CD14-positive monocyte (primary cell): Measurements from ENCODE around the gene LLGL2. TPM values are rescaled to one million over a fixed set of nuclear protein-coding genes. Genes with fewer than 3 reads are reported as not detected.

Experiments
- DNase-seq, 3 donors: peaks; one replicate each; pipeline ENCODE4 v3.0.0-alpha.2; 2011 to 2022
- H2AFZ ChIP-seq: 2 replicates; pipeline ENCODE4 v1.6.0; 2012; ENCODE audit warnings: mild to moderate bottlenecking, low read depth, low read length, inconsistent platforms; ENCODE audit not compliant: insufficient read depth, poor library complexity, severe bottlenecking
- H3K27ac ChIP-seq, 2 donors: 1 replicate in 1 of 2; 2 replicates in 1 of 2; pipeline ENCODE4 v1.5.1; 2012 to 2013; ENCODE audit warnings: low read length in 2 of 2, control low read depth in 1 of 2, inconsistent platforms in 1 of 2, low read depth in 1 of 2, mild to moderate bottlenecking in 1 of 2
- H3K27me3 ChIP-seq, 2 donors: one replicate each; pipeline versions ENCODE4 v1.6.0 to v1.6.1; 2011 to 2013; ENCODE audit warnings: low read length in 2 of 2; ENCODE audit not compliant: control insufficient read depth in 2 of 2, insufficient read depth in 2 of 2
- H3K36me3 ChIP-seq, 2 donors: replicated peaks in 1 of 2; 1 replicate in 1 of 2; 2 replicates in 1 of 2; pipeline versions ENCODE4 v1.5.1 to v1.6.1; 2012 to 2013; ENCODE audit warnings: low read length in 2 of 2, control low read depth in 1 of 2, inconsistent platforms in 1 of 2, mild to moderate bottlenecking in 1 of 2; ENCODE audit not compliant: insufficient read depth in 2 of 2, control insufficient read depth in 1 of 2
- H3K4me1 ChIP-seq, 2 donors: 1 replicate in 1 of 2; 2 replicates in 1 of 2; pipeline versions ENCODE4 v1.5.1 to v1.6.1; 2012 to 2013; ENCODE audit warnings: low read length in 2 of 2, control low read depth in 1 of 2, inconsistent platforms in 1 of 2, mild to moderate bottlenecking in 1 of 2, moderate library complexity in 1 of 2; ENCODE audit not compliant: insufficient read depth in 2 of 2, control insufficient read depth in 1 of 2
- H3K4me2 ChIP-seq: replicated peaks from 2 replicates; pipeline ENCODE3; 2012; ENCODE audit warnings: low read length, moderate library complexity, mild to moderate bottlenecking; ENCODE audit not compliant: poor library complexity, severe bottlenecking; ENCODE audit errors: extremely low read depth
- H3K4me3 ChIP-seq, 3 experiments: fragments of 200-600 bp in 1 of 3; sonication (generic) in 1 of 3; replicated peaks in 1 of 3; 1 replicate in 2 of 3; 2 replicates in 1 of 3; pipeline ENCODE4 v1.5.1; 2011 to 2013; ENCODE audit warnings: low read length in 3 of 3, mild to moderate bottlenecking in 3 of 3, control low read depth in 2 of 3, low read depth in 2 of 3, inconsistent platforms in 1 of 3, moderate library complexity in 1 of 3
- H3K79me2 ChIP-seq: 2 replicates; pipeline ENCODE4 v1.6.0; 2012; ENCODE audit warnings: mild to moderate bottlenecking, control low read depth, inconsistent platforms, low read length, moderate library complexity; ENCODE audit not compliant: insufficient read depth
- H3K9ac ChIP-seq: 2 replicates; pipeline ENCODE4 v1.6.0; 2017; ENCODE audit warnings: low read length, mild to moderate bottlenecking; ENCODE audit not compliant: insufficient read depth, poor library complexity, severe bottlenecking
- H3K9me3 ChIP-seq, 2 donors: replicated peaks in 1 of 2; 1 replicate in 1 of 2; 2 replicates in 1 of 2; pipeline versions ENCODE4 v1.5.1 to v1.6.1; 2012 to 2013; ENCODE audit warnings: low read length in 2 of 2, control low read depth in 1 of 2; ENCODE audit not compliant: control insufficient read depth in 1 of 2, insufficient read depth in 1 of 2
- H4K20me1 ChIP-seq: 2 replicates; pipeline ENCODE4 v1.6.0; 2012; ENCODE audit warnings: mild to moderate bottlenecking, low read length, control low read depth, moderate library complexity; ENCODE audit not compliant: insufficient read depth
- H3K27ac Mint-ChIP-seq, 7 donors: one replicate each; pipeline ENCODE4 v1.8.0; 2020; ENCODE audit warnings: mild to moderate bottlenecking in 7 of 7, mixed read lengths in 7 of 7, moderate library complexity in 6 of 7, inconsistent platforms in 2 of 7
- H3K27me3 Mint-ChIP-seq, 3 donors: one replicate each; pipeline ENCODE4 v1.8.0; 2021 to 2022; ENCODE audit warnings: low read depth in 3 of 3, mild to moderate bottlenecking in 3 of 3, mixed read lengths in 3 of 3, moderate library complexity in 3 of 3, inconsistent platforms in 1 of 3
- H3K36me3 Mint-ChIP-seq, 2 donors: one replicate each; pipeline ENCODE4 v1.8.0; 2020; ENCODE audit warnings: mixed read lengths in 2 of 2, inconsistent platforms in 1 of 2, mild to moderate bottlenecking in 1 of 2
- H3K4me1 Mint-ChIP-seq: one replicate; pipeline ENCODE4 v1.8.0; 2020; ENCODE audit warnings: mild to moderate bottlenecking, mixed read lengths
- H3K4me3 Mint-ChIP-seq, 2 donors: one replicate each; pipeline ENCODE4 v1.8.0; 2020; ENCODE audit warnings: mild to moderate bottlenecking in 2 of 2, mixed read lengths in 2 of 2, moderate library complexity in 1 of 2
- H3K9me3 Mint-ChIP-seq, 7 donors: one replicate each; pipeline ENCODE4 v1.8.0; 2020 to 2022; ENCODE audit warnings: mixed read lengths in 7 of 7, mild to moderate bottlenecking in 6 of 7, moderate library complexity in 6 of 7, inconsistent platforms in 2 of 7
- WGBS: methylation state at CpG from one replicate; pipeline ENCODE4 v1.1.5; 2013; ENCODE audit warnings: missing lambda C conversion rate; ENCODE audit not compliant: insufficient coverage; 5-methylcytosine and 5-hydroxymethylcytosine counted together
- intact Hi-C, 2 donors: fragments of 100-400 bp; cut with micrococcal nuclease; formaldehyde crosslinking; loops; one replicate each; pipeline versions ENCODE4 v1.15.0 to v1.15.1; 2023
- polyA plus RNA-seq, 3 donors: library from polyadenylated mRNA; depleted of rRNA in 1 of 3; unstranded in 2 of 3; stranded (reverse) in 1 of 3; fragments of 300-500 nt in 2 of 3; fragments of >200 nt in 1 of 3; fragmentation: Illumina TruSeq in 2 of 3; gene quantifications; 1 replicate in 2 of 3; 2 replicates in 1 of 3; pipeline ENCODE4 v1.2.3, GENCODE V29; 2012 to 2021
- TF ChIP-seq, protein P1 (sequence below): fragments of 200-600 bp; IDR thresholded peaks from one replicate; pipeline ENCODE4 v1.8.0; 2022; ENCODE audit warnings: antibody characterized with exemption, mild to moderate bottlenecking

The LLGL2 gene
- polyA plus RNA-seq, 3 donors = 4.8 to 7.5 (median 5.5) TPM

- 90% methylated on average over 19 of the region's 23 CpGs for WGBS
- TF ChIP-seq, protein P1, sequence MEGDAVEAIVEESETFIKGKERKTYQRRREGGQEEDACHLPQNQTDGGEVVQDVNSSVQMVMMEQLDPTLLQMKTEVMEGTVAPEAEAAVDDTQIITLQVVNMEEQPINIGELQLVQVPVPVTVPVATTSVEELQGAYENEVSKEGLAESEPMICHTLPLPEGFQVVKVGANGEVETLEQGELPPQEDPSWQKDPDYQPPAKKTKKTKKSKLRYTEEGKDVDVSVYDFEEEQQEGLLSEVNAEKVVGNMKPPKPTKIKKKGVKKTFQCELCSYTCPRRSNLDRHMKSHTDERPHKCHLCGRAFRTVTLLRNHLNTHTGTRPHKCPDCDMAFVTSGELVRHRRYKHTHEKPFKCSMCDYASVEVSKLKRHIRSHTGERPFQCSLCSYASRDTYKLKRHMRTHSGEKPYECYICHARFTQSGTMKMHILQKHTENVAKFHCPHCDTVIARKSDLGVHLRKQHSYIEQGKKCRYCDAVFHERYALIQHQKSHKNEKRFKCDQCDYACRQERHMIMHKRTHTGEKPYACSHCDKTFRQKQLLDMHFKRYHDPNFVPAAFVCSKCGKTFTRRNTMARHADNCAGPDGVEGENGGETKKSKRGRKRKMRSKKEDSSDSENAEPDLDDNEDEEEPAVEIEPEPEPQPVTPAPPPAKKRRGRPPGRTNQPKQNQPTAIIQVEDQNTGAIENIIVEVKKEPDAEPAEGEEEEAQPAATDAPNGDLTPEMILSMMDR = no peak
- H3K9me3 Mint-ChIP-seq = peaks cover 0 to 2% (median 0%) of the 10 kb centered on the region in 7 donors
Observed at GRCh38 chr17:75503337-75503950, 22.1 kb upstream of the LLGL2 start.

GRCh38 chr17:75503976-75504346 is 21.5 kb upstream of the LLGL2 start:
- no peak overlapping the region for H3K4me3 Mint-ChIP-seq

More at GRCh38 chr17:75503337-75503950, 22.1 kb upstream of the LLGL2 start:
- no peak for DNase-seq
- Histone ChIP-seq H3K27me3 (no peaks in the 10 kb centered on the region), H3K79me2 (no peaks in the 10 kb centered on the region), H3K4me1 (no peaks in the 10 kb centered on the region), H2AFZ (no peak overlapping the region), H3K9me3 (no peaks in the 10 kb centered on the region), H4K20me1 (no peaks in the 10 kb centered on the region), H3K4me3 (no peak overlapping the region), H3K27ac (no peak overlapping the region), H3K4me2 (no peak overlapping the region), H3K36me3 (peaks cover 12 to 22% of the 10 kb centered on the region in 2 donors), H3K9ac (no peak overlapping the region)
- intact Hi-C loops = loop anchor here in 1 of 2 donors (10.0 kb wide), 1 partner anchor 79 kb away; no protein-coding TSS in a partner anchor
- H3K4me1 Mint-ChIP-seq = peaks cover 13% of the 10 kb centered on the region
- H3K36me3 Mint-ChIP-seq = peaks cover 19% of the 10 kb centered on the region in 2 donors
- H3K4me3 Mint-ChIP-seq = no peak overlapping the region
- peaks cover 0 to 3% (median 2%) of the 10 kb centered on the region in 3 donors for H3K27me3 Mint-ChIP-seq
- no peak overlapping the region for H3K27ac Mint-ChIP-seq

More at GRCh38 chr17:75503976-75504346, 21.5 kb upstream of the LLGL2 start:
- H3K27me3 Mint-ChIP-seq = peaks cover 0 to 2% (median 1%) of the 10 kb centered on the region in 3 donors
- H3K4me1 Mint-ChIP-seq = peaks cover 8% of the 10 kb centered on the region
- no peak for DNase-seq
- Histone ChIP-seq H3K27me3 (no peaks in the 10 kb centered on the region), H3K27ac (no peak overlapping the region), H3K9me3 (no peaks in the 10 kb centered on the region), H3K4me1 (no peaks in the 10 kb centered on the region), H3K36me3 (peaks cover 12 to 17% of the 10 kb centered on the region in 2 donors), H2AFZ (no peak overlapping the region), H4K20me1 (no peaks in the 10 kb centered on the region), H3K4me3 (no peak overlapping the region), H3K9ac (no peak overlapping the region), H3K79me2 (no peaks in the 10 kb centered on the region), H3K4me2 (no peak overlapping the region)
- 90% methylated on average over 2 of the region's 13 CpGs for WGBS
- peaks cover 0 to 2% (median 0%) of the 10 kb centered on the region in 7 donors for H3K9me3 Mint-ChIP-seq
- no peak overlapping the region for H3K27ac Mint-ChIP-seq
- TF ChIP-seq, protein P1 = no peak
- H3K36me3 Mint-ChIP-seq = peaks cover 14 to 15% of the 10 kb centered on the region in 2 donors
- intact Hi-C loops = loop anchor here in 1 of 2 donors (10.0 kb wide), 1 partner anchor 79 kb away; no protein-coding TSS in a partner anchor
